ENCODE data around the gene PAPOLB. TPM values are rescaled to one million over a fixed set of nuclear protein-coding genes. Genes with fewer than 3 reads are reported as not detected.

The PAPOLB gene
- polyA plus RNA-seq, 1 donor from 2014 or later: 0.05 TPM

DNA sequence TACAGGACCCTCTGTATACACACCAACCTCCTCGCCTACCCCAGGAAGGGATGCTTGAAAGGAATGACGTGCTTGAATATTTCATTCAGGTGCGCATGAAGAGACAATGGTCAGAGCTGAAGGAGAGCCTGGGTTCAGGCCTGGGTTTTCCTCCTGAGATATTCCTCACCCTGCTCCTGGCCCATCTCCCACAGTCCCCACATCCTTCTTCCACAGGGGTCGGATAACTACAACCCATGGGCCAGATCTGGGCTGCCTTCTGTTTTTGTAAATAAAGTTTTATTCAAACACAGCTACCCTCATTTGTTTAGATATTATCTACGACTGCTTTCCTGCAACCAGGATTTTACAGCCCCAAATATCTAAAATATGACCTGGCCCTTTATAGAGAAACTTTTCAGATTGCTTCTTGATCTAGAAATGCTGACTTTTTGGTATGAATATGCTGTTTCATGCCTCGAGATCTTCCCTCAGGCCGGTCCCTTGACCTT is 23.5 kb upstream of the PAPOLB start:
- no peak overlapping the region for H3K4me3 ChIP-seq (ENCODE audit: low read length)
- peaks cover 6% of the 10 kb centered on the region for H3K79me2 ChIP-seq (replicated peaks; ENCODE audit: insufficient read depth, low read length)
- no peak overlapping the region for H3K4me2 ChIP-seq (ENCODE audit: low read length)
- H4K20me1 ChIP-seq (ENCODE audit: insufficient read depth): no peaks in the 10 kb centered on the region
- TF ChIP-seq, protein P1, sequence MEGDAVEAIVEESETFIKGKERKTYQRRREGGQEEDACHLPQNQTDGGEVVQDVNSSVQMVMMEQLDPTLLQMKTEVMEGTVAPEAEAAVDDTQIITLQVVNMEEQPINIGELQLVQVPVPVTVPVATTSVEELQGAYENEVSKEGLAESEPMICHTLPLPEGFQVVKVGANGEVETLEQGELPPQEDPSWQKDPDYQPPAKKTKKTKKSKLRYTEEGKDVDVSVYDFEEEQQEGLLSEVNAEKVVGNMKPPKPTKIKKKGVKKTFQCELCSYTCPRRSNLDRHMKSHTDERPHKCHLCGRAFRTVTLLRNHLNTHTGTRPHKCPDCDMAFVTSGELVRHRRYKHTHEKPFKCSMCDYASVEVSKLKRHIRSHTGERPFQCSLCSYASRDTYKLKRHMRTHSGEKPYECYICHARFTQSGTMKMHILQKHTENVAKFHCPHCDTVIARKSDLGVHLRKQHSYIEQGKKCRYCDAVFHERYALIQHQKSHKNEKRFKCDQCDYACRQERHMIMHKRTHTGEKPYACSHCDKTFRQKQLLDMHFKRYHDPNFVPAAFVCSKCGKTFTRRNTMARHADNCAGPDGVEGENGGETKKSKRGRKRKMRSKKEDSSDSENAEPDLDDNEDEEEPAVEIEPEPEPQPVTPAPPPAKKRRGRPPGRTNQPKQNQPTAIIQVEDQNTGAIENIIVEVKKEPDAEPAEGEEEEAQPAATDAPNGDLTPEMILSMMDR (IDR thresholded peaks at IDR 0.05; ENCODE audit: poor library complexity, severe bottlenecking): no peak
- TF ChIP-seq EZH2 (IDR thresholded peaks at IDR 0.05; ENCODE audit: borderline replicate concordance, insufficient read depth, low read length, poor library complexity, severe bottlenecking) (no peak), EP300 (conservative IDR thresholded peaks at IDR 0.05; ENCODE audit: poor library complexity, severe bottlenecking) (no peak), SMC3 (conservative IDR thresholded peaks at IDR 0.05; ENCODE audit: poor library complexity) (no peak), TAF1 (IDR thresholded peaks at IDR 0.05; ENCODE audit: low read depth) (no peak), MXI1 (conservative IDR thresholded peaks at IDR 0.05; ENCODE audit: poor library complexity, severe bottlenecking) (no peak), RAD21 (conservative IDR thresholded peaks at IDR 0.05) (no peak), POLR2AphosphoS5 (IDR thresholded peaks at IDR 0.05) (no peak)
- TF ChIP-seq, protein P2, sequence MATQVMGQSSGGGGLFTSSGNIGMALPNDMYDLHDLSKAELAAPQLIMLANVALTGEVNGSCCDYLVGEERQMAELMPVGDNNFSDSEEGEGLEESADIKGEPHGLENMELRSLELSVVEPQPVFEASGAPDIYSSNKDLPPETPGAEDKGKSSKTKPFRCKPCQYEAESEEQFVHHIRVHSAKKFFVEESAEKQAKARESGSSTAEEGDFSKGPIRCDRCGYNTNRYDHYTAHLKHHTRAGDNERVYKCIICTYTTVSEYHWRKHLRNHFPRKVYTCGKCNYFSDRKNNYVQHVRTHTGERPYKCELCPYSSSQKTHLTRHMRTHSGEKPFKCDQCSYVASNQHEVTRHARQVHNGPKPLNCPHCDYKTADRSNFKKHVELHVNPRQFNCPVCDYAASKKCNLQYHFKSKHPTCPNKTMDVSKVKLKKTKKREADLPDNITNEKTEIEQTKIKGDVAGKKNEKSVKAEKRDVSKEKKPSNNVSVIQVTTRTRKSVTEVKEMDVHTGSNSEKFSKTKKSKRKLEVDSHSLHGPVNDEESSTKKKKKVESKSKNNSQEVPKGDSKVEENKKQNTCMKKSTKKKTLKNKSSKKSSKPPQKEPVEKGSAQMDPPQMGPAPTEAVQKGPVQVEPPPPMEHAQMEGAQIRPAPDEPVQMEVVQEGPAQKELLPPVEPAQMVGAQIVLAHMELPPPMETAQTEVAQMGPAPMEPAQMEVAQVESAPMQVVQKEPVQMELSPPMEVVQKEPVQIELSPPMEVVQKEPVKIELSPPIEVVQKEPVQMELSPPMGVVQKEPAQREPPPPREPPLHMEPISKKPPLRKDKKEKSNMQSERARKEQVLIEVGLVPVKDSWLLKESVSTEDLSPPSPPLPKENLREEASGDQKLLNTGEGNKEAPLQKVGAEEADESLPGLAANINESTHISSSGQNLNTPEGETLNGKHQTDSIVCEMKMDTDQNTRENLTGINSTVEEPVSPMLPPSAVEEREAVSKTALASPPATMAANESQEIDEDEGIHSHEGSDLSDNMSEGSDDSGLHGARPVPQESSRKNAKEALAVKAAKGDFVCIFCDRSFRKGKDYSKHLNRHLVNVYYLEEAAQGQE (IDR thresholded peaks at IDR 0.05; ENCODE audit: borderline replicate concordance): no peak
- H3K9ac ChIP-seq (ENCODE audit: low read length): no peak overlapping the region
- no peaks in the 10 kb centered on the region for H3K36me3 ChIP-seq (ENCODE audit: insufficient read depth, low read length)
- H3K27ac ChIP-seq (ENCODE audit: low read length): no peak overlapping the region
- H3K9me3 ChIP-seq (ENCODE audit: low read length): no peaks in the 10 kb centered on the region
- H3F3A ChIP-seq (ENCODE audit: insufficient read depth, low read length, poor library complexity, severe bottlenecking): no peaks in the 10 kb centered on the region
- no peaks in the 10 kb centered on the region for H3K27me3 ChIP-seq (ENCODE audit: insufficient read depth, low read depth, low read length)
- no peaks in the 10 kb centered on the region for H3K9me2 ChIP-seq (ENCODE audit: insufficient read depth, low read length)
- no peak overlapping the region for H2AFZ ChIP-seq (ENCODE audit: low read depth, low read length)

DNA sequence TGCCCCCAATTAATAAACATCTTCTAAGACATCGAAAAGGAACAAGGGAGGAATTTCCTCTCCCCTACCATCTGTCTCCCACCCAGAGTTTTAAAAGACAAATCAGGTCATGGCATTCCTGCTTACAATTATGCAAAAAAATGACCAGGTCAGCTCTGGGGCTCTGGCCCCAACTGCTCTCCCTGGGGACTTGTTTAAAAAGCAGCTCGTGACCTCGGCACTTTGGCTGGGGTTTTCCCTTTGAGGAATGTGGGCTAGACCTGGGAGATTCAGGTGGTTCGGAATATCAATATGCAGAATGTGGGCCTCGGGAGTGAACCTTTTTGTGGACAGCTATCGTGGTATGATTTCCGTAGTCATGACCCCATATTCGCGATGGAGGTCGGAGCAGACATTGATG is 22.3 kb upstream of the PAPOLB start:
- no peak overlapping the region for H3K9ac ChIP-seq (ENCODE audit: low read length)
- no peak overlapping the region for H2AFZ ChIP-seq (ENCODE audit: low read depth, low read length)

More for the DNA sequence above, 22.3 kb upstream of the PAPOLB start:
- H3K4me3 ChIP-seq (ENCODE audit: low read length): peak overlapping the region; percentile 86
- no peak overlapping the region for H3K27ac ChIP-seq (ENCODE audit: low read length)
- peaks cover 6% of the 10 kb centered on the region for H3K79me2 ChIP-seq (replicated peaks; ENCODE audit: insufficient read depth, low read length)
- H3K27me3 ChIP-seq (ENCODE audit: insufficient read depth, low read depth, low read length): no peaks in the 10 kb centered on the region
- TF ChIP-seq, protein P2 (IDR thresholded peaks at IDR 0.05; ENCODE audit: borderline replicate concordance): no peak
- TF ChIP-seq MXI1 (conservative IDR thresholded peaks at IDR 0.05; ENCODE audit: poor library complexity, severe bottlenecking) (no peak), EZH2 (IDR thresholded peaks at IDR 0.05; ENCODE audit: borderline replicate concordance, insufficient read depth, low read length, poor library complexity, severe bottlenecking) (no peak), POLR2AphosphoS5 (IDR thresholded peaks at IDR 0.05) (no peak), TAF1 (IDR thresholded peaks at IDR 0.05; ENCODE audit: low read depth) (no peak), EP300 (conservative IDR thresholded peaks at IDR 0.05; ENCODE audit: poor library complexity, severe bottlenecking) (no peak), RAD21 (conservative IDR thresholded peaks at IDR 0.05) (no peak), SMC3 (conservative IDR thresholded peaks at IDR 0.05; ENCODE audit: poor library complexity) (no peak)
- TF ChIP-seq, protein P1 (IDR thresholded peaks at IDR 0.05; ENCODE audit: poor library complexity, severe bottlenecking): no peak
- H3F3A ChIP-seq (ENCODE audit: insufficient read depth, low read length, poor library complexity, severe bottlenecking): no peaks in the 10 kb centered on the region
- H3K36me3 ChIP-seq (ENCODE audit: insufficient read depth, low read length): no peaks in the 10 kb centered on the region
- no peaks in the 10 kb centered on the region for H4K20me1 ChIP-seq (ENCODE audit: insufficient read depth)
- no peaks in the 10 kb centered on the region for H3K9me3 ChIP-seq (ENCODE audit: low read length)
- no peak overlapping the region for H3K4me2 ChIP-seq (ENCODE audit: low read length)
- no peaks in the 10 kb centered on the region for H3K9me2 ChIP-seq (ENCODE audit: insufficient read depth, low read length)

Data from neural cell (in vitro differentiated cells).